NCI-H146 treated with DMSO at 0.1 percent for 48 hours (cell line): ENCODE results near the gene HES4.

Source experiments
- DNase-seq: peaks from one replicate; lab custom pipeline; 2025; ENCODE audit not compliant: unreplicated experiment; lab: John Stamatoyannopoulos, UW

The HES4 gene

DNA sequence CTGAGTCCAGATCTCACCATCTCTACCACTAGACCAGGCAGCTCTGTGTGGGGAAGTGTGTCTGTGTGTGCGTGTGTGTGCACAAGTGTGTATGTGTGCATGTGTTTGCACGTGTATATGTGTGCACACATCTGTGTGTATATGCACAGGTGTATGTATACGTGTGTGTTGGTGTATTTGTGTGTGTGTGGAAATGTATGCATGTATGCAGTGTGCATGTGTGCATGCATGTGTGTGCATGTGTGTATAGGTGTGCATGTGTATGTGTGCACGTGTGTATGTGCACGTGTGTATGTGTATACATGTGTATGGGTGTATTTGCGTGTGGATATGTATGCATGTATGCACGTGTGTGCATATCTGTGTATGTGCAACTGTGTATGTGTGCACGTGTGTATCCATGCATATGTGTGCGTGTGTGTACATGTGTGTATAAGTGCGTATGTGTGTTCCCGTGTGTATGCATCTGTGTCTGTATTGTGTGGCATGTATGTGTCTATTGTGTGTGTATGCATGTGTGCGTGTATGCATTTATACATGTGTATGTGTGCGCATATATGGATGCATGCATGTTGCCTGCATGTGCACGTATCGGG is 30.5 kb downstream of the HES4 start:
- DNase-seq, result no peak

GRCh38 chr1:967466-968343 is 32.2 kb downstream of the HES4 start:
- DNase-seq, result no peak

- no peak for DNase-seq
These were observed 33.1 kb downstream of the HES4 start for GRCh38 chr1:966704-967300.

- no peak for DNase-seq
These were observed 33.7 kb downstream of the HES4 start, which contains the start of gene PLEKHN1 for GRCh38 chr1:966135-966703. Gene PLEKHN1, plus strand, starts transcription at chr1:966482. Its CDS starts 50 bp downstream, at chr1:966532.

- no peak for DNase-seq
These were observed 34.3 kb downstream of the HES4 start for GRCh38 chr1:965526-966134.

DNA sequence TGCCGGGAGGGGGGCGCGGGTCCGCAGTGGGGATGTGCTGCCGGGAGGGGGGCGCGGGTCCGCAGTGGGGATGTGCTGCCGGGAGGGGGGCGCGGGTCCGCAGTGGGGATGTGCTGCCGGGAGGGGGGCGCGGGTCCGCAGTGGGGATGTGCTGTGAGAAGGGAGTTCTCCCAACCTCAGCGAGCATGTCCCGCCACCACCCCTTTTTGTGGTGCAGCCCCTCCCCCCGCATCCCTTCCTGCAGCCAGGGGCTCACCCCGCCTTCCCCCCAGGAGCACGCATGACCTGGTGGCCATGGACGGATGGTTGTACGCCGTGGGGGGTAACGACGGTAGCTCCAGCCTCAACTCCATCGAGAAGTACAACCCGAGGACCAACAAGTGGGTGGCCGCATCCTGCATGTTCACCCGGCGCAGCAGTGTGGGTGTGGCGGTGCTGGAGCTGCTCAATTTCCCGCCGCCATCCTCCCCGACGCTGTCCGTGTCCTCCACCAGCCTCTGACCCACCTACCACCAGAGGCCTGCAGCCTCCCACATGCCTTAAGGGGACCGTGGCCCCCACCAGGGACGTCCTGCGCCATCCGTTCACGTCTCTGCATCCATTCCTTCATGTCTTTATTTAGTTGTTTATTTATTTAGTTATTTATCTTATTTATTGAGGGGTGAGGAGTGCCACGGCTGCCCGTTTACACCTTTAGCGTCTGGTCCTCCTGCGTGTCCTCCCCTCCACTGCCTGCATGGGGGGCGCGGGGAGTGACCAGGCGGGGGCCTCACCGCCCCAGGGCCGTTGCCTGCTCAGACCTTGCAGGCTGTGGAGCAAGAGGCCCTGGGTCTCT is 35.0 kb downstream of the HES4 start:
- DNase-seq, result no peak

- DNase-seq, result no peak
These were observed 36.0 kb downstream of the HES4 start for GRCh38 chr1:963746-964525.

- DNase-seq, result no peak
These were observed 36.6 kb downstream of the HES4 start for GRCh38 chr1:963301-963651.

- DNase-seq, result no peak
These were observed 37.3 kb downstream of the HES4 start for GRCh38 chr1:962381-963300.

DNA sequence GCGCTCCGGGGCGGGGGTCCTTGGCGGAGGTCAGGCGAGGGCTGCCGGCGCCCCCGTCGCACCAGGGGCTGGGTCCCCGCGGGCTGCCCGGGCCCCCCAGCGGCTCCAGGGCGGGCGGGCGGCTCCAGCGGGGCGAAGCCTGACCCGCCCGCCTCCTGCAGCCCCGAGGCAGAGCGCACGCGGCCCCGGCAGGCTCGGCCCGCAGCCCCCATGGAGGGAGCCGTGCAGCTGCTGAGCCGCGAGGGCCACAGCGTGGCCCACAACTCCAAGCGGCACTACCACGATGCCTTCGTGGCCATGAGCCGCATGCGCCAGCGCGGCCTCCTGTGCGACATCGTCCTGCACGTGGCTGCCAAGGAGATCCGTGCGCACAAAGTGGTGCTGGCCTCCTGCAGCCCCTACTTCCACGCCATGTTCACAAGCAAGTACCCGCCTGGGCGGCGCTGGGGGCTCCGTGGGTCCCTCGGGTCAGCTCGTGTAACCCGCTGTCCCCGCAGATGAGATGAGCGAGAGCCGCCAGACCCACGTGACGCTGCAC is 38.7 kb downstream of the HES4 start:
- DNase-seq, result no peak

DNA sequence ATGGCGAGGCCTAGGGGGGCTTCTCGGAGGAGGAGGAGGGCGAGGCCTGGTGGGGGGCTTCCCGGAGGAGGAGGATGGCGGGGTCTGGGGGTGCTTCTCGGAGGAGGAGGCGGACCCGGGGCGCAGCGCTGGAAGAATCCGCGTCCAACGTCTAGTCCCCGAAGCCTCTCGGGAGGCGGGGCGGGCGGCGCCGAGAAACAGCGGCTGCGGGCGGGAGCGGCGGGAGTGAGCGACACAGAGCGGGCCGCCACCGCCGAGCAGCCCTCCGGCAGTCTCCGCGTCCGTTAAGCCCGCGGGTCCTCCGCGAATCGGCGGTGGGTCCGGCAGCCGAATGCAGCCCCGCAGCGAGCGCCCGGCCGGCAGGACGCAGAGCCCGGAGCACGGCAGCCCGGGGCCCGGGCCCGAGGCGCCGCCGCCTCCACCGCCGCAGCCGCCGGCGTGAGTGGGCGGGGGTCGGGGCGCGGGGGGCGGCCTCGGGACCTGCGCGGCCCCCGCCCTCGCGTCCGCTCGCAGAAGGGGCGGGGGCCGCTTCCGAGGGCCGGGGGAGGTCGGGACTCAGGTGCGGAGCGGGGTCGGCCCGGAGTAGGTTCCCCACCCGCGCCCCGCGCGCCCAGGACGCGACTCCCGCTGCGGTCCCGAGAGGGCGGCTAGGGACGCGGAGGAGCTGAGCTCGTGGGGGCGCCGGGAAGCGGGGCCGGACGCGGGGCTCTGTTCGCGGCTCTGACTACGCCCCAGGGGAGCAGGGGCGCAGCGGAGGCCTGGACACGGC is 39.4 kb downstream of the HES4 start, which contains the start of gene KLHL17:
TSS of gene KLHL17 (plus strand) at position 222 of the 769 bp plus-strand sequence. CDS start at position 332, 110 bp downstream.
- DNase-seq, result no peak

DNA sequence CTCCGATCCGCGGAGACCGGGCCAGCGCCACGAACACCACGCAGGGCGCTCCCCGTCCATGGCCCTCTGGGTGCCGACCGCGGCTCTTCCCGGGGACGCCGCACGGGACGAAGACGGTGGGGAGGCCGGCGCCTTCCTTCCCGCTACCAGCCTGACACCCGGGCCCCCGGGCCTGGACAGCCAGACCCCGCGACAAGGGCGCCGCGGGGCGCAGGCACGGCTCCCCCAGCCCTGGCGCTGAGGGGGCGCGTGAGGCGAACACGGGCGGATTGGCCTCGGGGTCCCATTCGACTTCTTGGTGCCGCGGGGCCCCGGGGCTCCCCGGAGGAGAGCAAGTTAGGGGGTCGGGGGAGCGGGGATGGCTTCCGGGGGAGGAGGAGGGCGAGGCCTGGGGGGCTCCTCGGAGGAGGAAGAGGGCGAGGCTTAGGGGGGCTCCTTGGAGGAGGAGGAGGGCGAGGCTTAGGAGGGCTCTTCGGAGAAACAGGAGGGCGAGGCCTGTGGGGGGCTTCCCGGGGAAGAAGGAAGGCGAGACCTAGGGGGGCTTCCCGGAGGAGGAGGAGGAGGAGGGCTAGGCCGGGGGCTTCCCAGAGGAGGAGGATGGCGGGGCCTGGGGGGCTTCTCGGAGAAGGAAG is 40.0 kb downstream of the HES4 start:
- DNase-seq, result no peak

GRCh38 chr1:958823-959730 is 40.8 kb downstream of the HES4 start, which contains the start of gene NOC2L:
Gene NOC2L, minus strand, starts transcription at chr1:959256. Its CDS starts 16 bp downstream, at chr1:959240.
- DNase-seq, result peak; percentile 42

DNA sequence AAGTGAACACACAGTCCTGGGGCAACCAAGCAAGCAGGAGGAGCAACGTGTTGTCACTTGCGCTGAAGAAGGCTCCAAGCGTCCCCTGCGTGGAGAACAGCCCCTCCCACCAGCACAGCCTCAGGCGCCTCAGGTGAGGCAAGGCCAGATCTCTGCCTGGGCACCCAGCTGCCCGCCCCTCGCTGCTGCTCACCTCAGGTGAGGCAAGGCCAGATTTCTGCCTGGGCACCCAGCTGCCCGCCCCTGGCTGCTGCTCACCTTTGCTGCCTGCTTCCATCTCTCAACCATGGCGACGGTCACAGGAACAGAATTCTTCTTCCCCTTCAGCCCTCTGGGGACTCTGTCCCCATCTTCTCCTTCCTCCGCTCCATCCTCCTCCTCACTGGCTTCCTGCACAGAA is 43.3 kb downstream of the HES4 start:
- no peak for DNase-seq

- no peak for DNase-seq
These were observed 44.4 kb downstream of the HES4 start for GRCh38 chr1:955474-955873.

DNA sequence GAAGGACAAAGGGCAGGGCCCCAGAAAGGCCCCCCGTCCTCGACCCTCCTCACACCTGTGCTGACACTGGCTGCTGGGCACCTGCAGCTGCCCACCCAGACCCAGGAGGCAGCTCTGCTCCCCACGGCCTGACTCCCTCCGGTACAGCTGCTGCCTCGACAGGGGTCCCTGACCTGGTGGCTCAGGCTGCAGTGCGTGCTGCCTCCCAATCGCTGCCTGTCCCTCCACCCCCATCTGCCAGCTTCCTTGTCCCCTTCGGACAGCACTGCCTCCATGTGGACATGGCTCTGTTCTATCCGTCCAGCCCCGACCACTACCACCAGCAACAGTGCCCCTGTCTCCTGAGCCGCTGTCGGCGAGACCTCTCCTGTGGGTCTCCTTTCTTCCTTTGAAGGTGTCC is 45.0 kb downstream of the HES4 start:
- no peak for DNase-seq
